Liver (tissue), 5 donors: Measurements from ENCODE around the gene CDC42SE2. TPM values are rescaled to one million over a fixed set of nuclear protein-coding genes. Genes with fewer than 3 reads are reported as not detected.

Source experiments
- polyA plus RNA-seq, 2 donors: library from polyadenylated mRNA; stranded (reverse) in 1 of 2; unstranded in 1 of 2; fragments of 200-250 nt in 1 of 2; fragments of >200 nt in 1 of 2; fragmentation: Nextera tagmentation in 1 of 2; extraction: Ambion mirVana in 1 of 2; gene quantifications; one replicate each; pipeline versions ENCODE4 v1.2.1 to v1.2.3, GENCODE V29; 2013 to 2015
- small RNA-seq: library from RNA; depleted of rRNA; stranded (forward); fragments of <200 nt; gene quantifications from one replicate; pipeline ENCODE3, GENCODE V24; 2014
- total RNA-seq, 2 donors: library from RNA; depleted of rRNA; stranded (reverse); fragments of >200 nt; gene quantifications; one replicate each; pipeline ENCODE4 v1.2.3, GENCODE V29; 2014
- donor health status: healthy.
- donor health status: healthy.
- donor health status: healthy.

The CDC42SE2 gene
- total and polyA plus RNA-seq, 4 donors = 7.8 to 31.7 (median 17.0) TPM

Small RNAs within 50 kb of the gene (small RNA-seq; reads per million reads assigned to genes)
- not detected for gene AC004777.1
- not detected for gene RF02271

Other genes with a start within 250 kb of the CDC42SE2 start
- 100 to 1,000 TPM; 112 to 265 TPM for gene HINT1, start 98.8 kb upstream of the CDC42SE2 start, total RNA-seq
- 100 to 1,000 TPM; 364 to 902 TPM for gene HINT1, start 98.8 kb upstream of the CDC42SE2 start, polyA plus RNA-seq
- gene LYRM7, start 93.1 kb upstream of the CDC42SE2 start, total RNA-seq = 1 to 10 TPM; 5.9 to 7.5 TPM
- gene LYRM7, start 93.1 kb upstream of the CDC42SE2 start, polyA plus RNA-seq = 1 to 10 TPM; 2.3 to 5.7 TPM